HepG2 (cell line): ENCODE measurements around the gene MTHFR. TPM values are rescaled to one million over a fixed set of nuclear protein-coding genes. Genes with fewer than 3 reads are reported as not detected.
A peak's percentile ranks its signal among the peaks of the same experiment; 100 is the strongest.

Experiments used
- ATAC-seq: fragments of 200-7000 bp; cut with Tn5 transposase; 3 replicates; pipeline ENCODE4 v1.9.1; 2020; ENCODE audit warnings: mild to moderate bottlenecking, moderate library complexity
- BruUV-seq: library from RNA; stranded (reverse); fragments of 400-500 nt; replicated peaks from 2 replicates; lab custom pipeline; 2021; lab: Mats Ljungman, UMichigan
- CTCF ChIA-PET: fragments of 300-600 bp; formaldehyde crosslinking; extraction: SDS; loops from one replicate; lab custom pipeline; 2021; ENCODE audit warnings: low total read pairs, inconsistent platforms, low intra/inter-chr PET ratio; lab: Yijun Ruan, JAX
- POLR2A ChIA-PET: fragments of 350-600 bp; sonication (Branson Sonifier 250); formaldehyde crosslinking; loops from one replicate; lab custom pipeline; 2020; ENCODE audit warnings: antibody characterized with exemption, inconsistent platforms; lab: Yijun Ruan, JAX
- DNase-seq: peaks from one replicate; pipeline ENCODE4 v3.0.0-alpha.2; 2015; ENCODE audit warnings: low spot score
- FAIRE-seq: peaks from 3 replicates; lab custom pipeline; 2011; peaks lifted over from hg19 to GRCh38; lab: Jason Lieb, UNC
- H2AFZ ChIP-seq: one replicate; pipeline ENCODE4 v1.6.1; 2011; ENCODE audit warnings: low read length, inconsistent platforms
- H3K27ac ChIP-seq: fragments of 300-600 bp; 3 replicates; pipeline ENCODE4 v1.8.0; 2011; ENCODE audit warnings: mixed run types, mild to moderate bottlenecking, mixed read lengths, low read length, inconsistent platforms; ENCODE audit not compliant: insufficient read depth; ENCODE audit errors: extremely low read length
- H3K27me3 ChIP-seq, 2 experiments: fragments of 200-600 bp in 1 of 2; 2 replicates in 1 of 2; 3 replicates in 1 of 2; pipeline versions ENCODE4 v1.6.0 to v1.8.0; 2011; ENCODE audit warnings: low read length in 2 of 2, mild to moderate bottlenecking in 2 of 2, moderate library complexity in 2 of 2, inconsistent platforms in 1 of 2; ENCODE audit not compliant: insufficient read depth in 2 of 2, control insufficient read depth in 1 of 2
- H3K36me3 ChIP-seq, 2 experiments: fragments of 200-600 bp in 1 of 2; replicated peaks in 1 of 2; 2 replicates in 1 of 2; 3 replicates in 1 of 2; pipeline versions ENCODE4 v1.5.1 to v1.8.0; 2011; ENCODE audit warnings: low read length in 2 of 2, inconsistent platforms in 1 of 2; ENCODE audit not compliant: insufficient read depth in 2 of 2, control insufficient read depth in 1 of 2
- H3K4me1 ChIP-seq: 2 replicates; pipeline ENCODE4 v1.5.1; 2012; ENCODE audit warnings: low read length, inconsistent platforms; ENCODE audit not compliant: insufficient read depth
- H3K4me2 ChIP-seq: 2 replicates; pipeline ENCODE4 v1.6.0; 2011; ENCODE audit warnings: low read depth, low read length, inconsistent platforms
- H3K4me3 ChIP-seq, 3 experiments: fragments of 200-600 bp in 1 of 3; sonication (generic), shearing (Covaris generic) in 1 of 3; replicated peaks in 1 of 3; 2 replicates each; pipeline ENCODE4 v1.5.1; 2011 to 2016; ENCODE audit warnings: low read length in 3 of 3, inconsistent platforms in 2 of 3, low read depth in 2 of 3, mild to moderate bottlenecking in 2 of 3, control low read depth in 1 of 3, mixed read lengths in 1 of 3; ENCODE audit not compliant: insufficient read depth in 1 of 3
- H3K79me2 ChIP-seq: one replicate; pipeline ENCODE4 v1.6.1; 2011; ENCODE audit warnings: low read length, inconsistent platforms; ENCODE audit not compliant: insufficient read depth
- H3K9ac ChIP-seq: 2 replicates; pipeline ENCODE4 v1.6.0; 2011; ENCODE audit warnings: mild to moderate bottlenecking, low read depth, low read length, inconsistent platforms; ENCODE audit not compliant: insufficient read depth
- H3K9me3 ChIP-seq: 2 replicates; pipeline ENCODE4 v1.5.1; 2012; ENCODE audit warnings: mild to moderate bottlenecking, low read length
- H4K20me1 ChIP-seq: 2 replicates; pipeline ENCODE4 v1.6.0; 2011; ENCODE audit warnings: inconsistent platforms, mild to moderate bottlenecking, low read length, moderate library complexity; ENCODE audit not compliant: insufficient read depth
- AGO1 ChIP-seq: fragments of 200-400 bp; formaldehyde crosslinking; IDR thresholded peaks from 2 replicates; pipeline ENCODE4 v1.6.1; 2017; ENCODE audit warnings: mild to moderate bottlenecking, low read depth, low read length, moderate library complexity; ENCODE audit not compliant: poor library complexity, severe bottlenecking
- AGO2 ChIP-seq: fragments of 200-400 bp; formaldehyde crosslinking; optimal IDR thresholded peaks from 2 replicates; pipeline ENCODE3; 2017; ENCODE audit warnings: mild to moderate bottlenecking, low read depth, low read length, moderate library complexity
- EHMT2 ChIP-seq: fragments of 200-600 bp; sonication (generic); IDR thresholded peaks from 2 replicates; pipeline ENCODE4 v1.7.0; 2017; ENCODE audit warnings: antibody characterized with exemption, low read depth, low read length, borderline replicate concordance
- FOXA3 ChIP-seq: IDR thresholded peaks from 2 replicates; pipeline ENCODE4 v1.6.1; 2016; ENCODE audit warnings: missing genetic modification reagents, missing compliant biosample characterization
- GATAD2A ChIP-seq: IDR thresholded peaks from 2 replicates; pipeline ENCODE4 v1.6.1; 2016
- MBNL3 ChIP-seq: fragments of 250-450 bp; sonication (Bioruptor Pico); conservative IDR thresholded peaks from 2 replicates; pipeline ENCODE4 v1.8.0; 2022; ENCODE audit warnings: mild to moderate bottlenecking, inconsistent platforms
- SMAD9 ChIP-seq: sonication (generic); formaldehyde crosslinking; IDR thresholded peaks from 2 replicates; pipeline ENCODE4 v1.5.1; 2020; ENCODE audit warnings: mild to moderate bottlenecking, missing genetic modification reagents
- ZGPAT ChIP-seq: IDR thresholded peaks from 2 replicates; pipeline ENCODE4 v1.6.1; 2016; ENCODE audit warnings: mild to moderate bottlenecking
- ZNF230 ChIP-seq: sonication (generic); formaldehyde crosslinking; IDR thresholded peaks from 2 replicates; pipeline ENCODE4 v1.4.0; 2020; ENCODE audit warnings: mild to moderate bottlenecking, missing genetic modification reagents
- ZSCAN9 ChIP-seq: IDR thresholded peaks from 2 replicates; pipeline ENCODE4 v1.6.1; 2016; ENCODE audit warnings: borderline replicate concordance
- WGBS: methylation state at CpG from one replicate; pipeline ENCODE4 v1.1.6; 2017; ENCODE audit warnings: low lambda C conversion rate; 5-methylcytosine and 5-hydroxymethylcytosine counted together
- in situ Hi-C: cut with HindIII; loops from 2 replicates; pipeline ENCODE4 v1.10.0; 2017; ENCODE audit warnings: low pct_unique_long_range_greater_than_20kb; ENCODE audit not compliant: extremely low pct_ligation_motif_present
- intact Hi-C: fragments of 100-400 bp; cut with micrococcal nuclease; formaldehyde crosslinking; loops from one replicate; pipeline ENCODE4 v1.10.0; 2022; ENCODE audit not compliant: unreplicated experiment
- polyA plus RNA-seq, 8 experiments: library from polyadenylated mRNA; depleted of rRNA in 3 of 8; stranded (reverse) in 7 of 8; unstranded in 1 of 8; fragments of >200 nt; fragmentation: Illumina TruSeq in 4 of 8; extraction: Trizol in 4 of 8; gene quantifications; 2 replicates each; pipeline versions ENCODE4 v1.2.1 to v1.2.3, GENCODE V29; 2011 to 2016; ENCODE audit warnings: low read depth in 4 of 8, missing spikeins in 1 of 8, mixed read lengths in 1 of 8; ENCODE audit not compliant: insufficient read depth in 1 of 8
- total RNA-seq, 5 experiments: library from RNA; depleted of rRNA; stranded (reverse); fragments of >200 nt; fragmentation: Illumina TruSeq; extraction: Trizol; gene quantifications; 2 replicates each; pipeline ENCODE4 v1.2.3, GENCODE V29; 2016; ENCODE audit warnings: low read depth in 1 of 5
- TF ChIP-seq, protein P1 (sequence below): sonication (generic); formaldehyde crosslinking; IDR thresholded peaks from 2 replicates; pipeline ENCODE4 v1.5.0; 2020; ENCODE audit warnings: missing genetic modification reagents
- TF ChIP-seq, protein P2 (sequence below): sonication (generic); formaldehyde crosslinking; IDR thresholded peaks from 2 replicates; pipeline ENCODE4 v1.5.1; 2020; ENCODE audit warnings: missing genetic modification reagents, mild to moderate bottlenecking, borderline replicate concordance

The MTHFR gene
- total and polyA plus RNA-seq, 2 of the 13 experiments (the other 11 are each of a cell fraction or from before 2014, with no cell fraction given), result 3.8 to 8.2 TPM

DNA sequence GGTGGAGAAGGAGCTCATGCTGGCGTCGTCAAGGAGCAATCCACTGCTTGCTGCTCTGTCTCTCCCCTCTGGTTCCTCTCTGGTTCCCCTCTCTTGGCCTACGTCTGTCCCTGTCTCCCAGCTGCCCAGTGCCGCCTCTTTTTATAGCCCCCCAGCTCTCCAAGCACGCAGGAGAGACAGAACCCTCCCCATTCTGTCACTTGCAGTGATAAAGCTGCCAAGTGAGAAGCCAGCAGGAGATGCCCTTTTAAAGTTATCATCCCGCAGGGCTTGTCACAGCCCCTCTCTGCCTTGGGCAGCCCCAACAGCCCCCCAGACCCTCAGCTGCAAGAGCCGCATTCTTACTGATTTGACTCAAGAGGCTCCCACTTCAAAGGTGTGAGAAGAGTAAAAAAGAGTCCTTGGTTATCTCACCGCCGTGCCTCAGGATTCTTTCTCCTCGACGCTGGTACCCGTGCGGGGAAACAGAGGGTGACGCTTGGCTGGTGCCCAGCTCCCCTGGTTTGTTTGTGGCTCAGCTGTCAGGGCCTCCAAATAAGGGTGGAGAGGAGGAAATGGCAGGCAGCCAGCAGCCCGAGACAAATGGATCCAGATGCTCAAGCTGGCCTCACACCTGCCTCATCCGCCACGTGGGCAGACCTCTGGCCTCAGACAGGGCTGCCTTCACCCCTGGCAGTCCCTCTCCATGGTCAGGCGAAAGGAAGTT, 42.1 kb upstream of the MTHFR start, which contains the start of gene NPPA:
Gene NPPA, minus strand, starts transcription at position 117 of the 706 bp plus-strand sequence. Its CDS starts 99 bp downstream, at position 18.
- in situ Hi-C loops (no loop called here), intact Hi-C loops (no loop called here)
- CTCF ChIA-PET, result no interaction called here
- no peak within 1 kb of the TSS for H2AFZ ChIP-seq
- POLR2A ChIA-PET, result interaction anchor here (1.1 kb wide), 1 partner anchor 67 kb away, joined by 3 read pairs; no protein-coding TSS in a partner anchor
- H3K27ac ChIP-seq, result no peak within 1 kb of the TSS
- H3K4me1 ChIP-seq, result peaks cover 20% of the 10 kb centered on the region
- no peak for FAIRE-seq
- H3K36me3 ChIP-seq, result peaks cover 1 to 19% of the 10 kb centered on the region in 2 experiments
- no peak within 1 kb of the TSS for H3K9ac ChIP-seq
- 96% methylated on average over 16 of the region's 18 CpGs for WGBS
- BruUV-seq, result no TSS peak
- TF ChIP-seq AGO2, result peak; percentile 25
- TF ChIP-seq, protein P1, sequence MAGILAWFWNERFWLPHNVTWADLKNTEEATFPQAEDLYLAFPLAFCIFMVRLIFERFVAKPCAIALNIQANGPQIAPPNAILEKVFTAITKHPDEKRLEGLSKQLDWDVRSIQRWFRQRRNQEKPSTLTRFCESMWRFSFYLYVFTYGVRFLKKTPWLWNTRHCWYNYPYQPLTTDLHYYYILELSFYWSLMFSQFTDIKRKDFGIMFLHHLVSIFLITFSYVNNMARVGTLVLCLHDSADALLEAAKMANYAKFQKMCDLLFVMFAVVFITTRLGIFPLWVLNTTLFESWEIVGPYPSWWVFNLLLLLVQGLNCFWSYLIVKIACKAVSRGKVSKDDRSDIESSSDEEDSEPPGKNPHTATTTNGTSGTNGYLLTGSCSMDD, result no peak
- ATAC-seq, result no peak
- H3K27me3 ChIP-seq, result 0 out of 5 replicates have a peak, but pooled peaks cover 0 to under 1% of the 10 kb centered on the region in 2 experiments
- no peak for DNase-seq
- no peaks in the 10 kb centered on the region for H4K20me1 ChIP-seq
- H3K79me2 ChIP-seq, result no peaks in the 10 kb centered on the region
- H3K4me2 ChIP-seq, result no peak within 1 kb of the TSS
- no peaks in the 10 kb centered on the region for H3K9me3 ChIP-seq
- H3K4me3 ChIP-seq, result no peak within 1 kb of the TSS

- Histone ChIP-seq H2AFZ (no peak overlapping the region), H3K4me2 (no peak overlapping the region), H3K79me2 (no peaks in the 10 kb centered on the region), H3K27me3 (no peaks in the 10 kb centered on the region), H3K4me1 (peaks cover 39% of the 10 kb centered on the region), H3K36me3 (peaks cover 8 to 28% of the 10 kb centered on the region in 2 experiments), H3K27ac (no peak overlapping the region), H3K9ac (no peak overlapping the region), H3K4me3 (no peak overlapping the region), H3K9me3 (no peaks in the 10 kb centered on the region), H4K20me1 (no peaks in the 10 kb centered on the region)
- ATAC-seq, result no peak
- no TSS peak for BruUV-seq
- FAIRE-seq, result no peak
- ChIA-PET CTCF (no interaction called here), POLR2A (no interaction called here)
- DNase-seq, result peak; percentile 18
- intact Hi-C loops (no loop called here), in situ Hi-C loops (no loop called here)
- whole genome bisulfite sequencing, result 93% methylated on average over 4 of the region's 5 CpGs
- TF ChIP-seq EHMT2, result peak; percentile 86; the same call in 1 of the 2 replicates
- no peak for TF ChIP-seq ZGPAT
- no peak for TF ChIP-seq AGO1
- no peak for TF ChIP-seq SMAD9
- TF ChIP-seq MBNL3 (CRISPR knock-in tag), result no peak
- peak; percentile 73; the same call in 1 of the 2 replicates for TF ChIP-seq ZSCAN9
- no peak for TF ChIP-seq ZNF230 (CRISPR knock-in tag)
- TF ChIP-seq GATAD2A (CRISPR knock-in tag), result peak; percentile 16; the same call in 1 of the 2 replicates
- TF ChIP-seq, protein P2, sequence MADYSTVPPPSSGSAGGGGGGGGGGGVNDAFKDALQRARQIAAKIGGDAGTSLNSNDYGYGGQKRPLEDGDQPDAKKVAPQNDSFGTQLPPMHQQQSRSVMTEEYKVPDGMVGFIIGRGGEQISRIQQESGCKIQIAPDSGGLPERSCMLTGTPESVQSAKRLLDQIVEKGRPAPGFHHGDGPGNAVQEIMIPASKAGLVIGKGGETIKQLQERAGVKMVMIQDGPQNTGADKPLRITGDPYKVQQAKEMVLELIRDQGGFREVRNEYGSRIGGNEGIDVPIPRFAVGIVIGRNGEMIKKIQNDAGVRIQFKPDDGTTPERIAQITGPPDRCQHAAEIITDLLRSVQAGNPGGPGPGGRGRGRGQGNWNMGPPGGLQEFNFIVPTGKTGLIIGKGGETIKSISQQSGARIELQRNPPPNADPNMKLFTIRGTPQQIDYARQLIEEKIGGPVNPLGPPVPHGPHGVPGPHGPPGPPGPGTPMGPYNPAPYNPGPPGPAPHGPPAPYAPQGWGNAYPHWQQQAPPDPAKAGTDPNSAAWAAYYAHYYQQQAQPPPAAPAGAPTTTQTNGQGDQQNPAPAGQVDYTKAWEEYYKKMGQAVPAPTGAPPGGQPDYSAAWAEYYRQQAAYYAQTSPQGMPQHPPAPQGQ (CRISPR knock-in tag), result no peak
- TF ChIP-seq FOXA3 (CRISPR knock-in tag), result no peak
Observed at GRCh38 chr1:11845641-11846335, 40.0 kb upstream of the MTHFR start.
